HG03354 (cell line): ENCODE results near the gene CD200.
A peak's percentile ranks its signal among the peaks of the same experiment; 100 is the strongest.
"Not testable (repeated sequence)": the region's sequence is repeated elsewhere in the genome, so short reads cannot be mapped to it uniquely, and the experiment has no call there.

Experiments
- ATAC-seq: cut with Tn5 transposase; IDR thresholded peaks from one replicate; pipeline ENCODE4 v1.9.1; 2021; ENCODE audit warnings: mild to moderate bottlenecking; ENCODE audit not compliant: unreplicated experiment, poor library complexity, severe bottlenecking

CD200 gene

GRCh38 chr3:112404924-112405549, 72.1 kb downstream of the CD200 start:
- ATAC-seq, result not testable (repeated sequence)

DNA sequence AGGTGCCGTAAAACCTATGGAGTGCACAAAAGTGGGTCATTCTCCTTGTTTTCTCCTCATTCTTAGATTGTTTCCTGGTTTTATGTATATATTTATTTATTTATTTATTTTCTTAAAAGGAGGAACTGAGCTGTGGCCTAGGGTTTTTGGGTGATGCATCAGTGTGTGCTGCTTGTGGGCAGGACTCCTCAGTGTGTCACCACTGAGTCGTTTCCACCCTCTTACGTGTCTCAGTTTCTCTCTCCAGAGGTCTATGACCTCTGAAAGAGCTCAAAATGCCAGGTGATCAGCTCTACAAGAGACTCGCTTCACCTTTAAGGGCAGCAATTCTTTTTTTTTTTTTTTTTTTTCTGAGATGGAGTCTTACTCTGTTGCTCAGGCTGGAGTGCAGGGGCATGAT, 72.9 kb downstream of the CD200 start:
- peak; percentile 49 for ATAC-seq

- ATAC-seq, result peak; percentile 59
Measured at GRCh38 chr3:112407214-112407887, 74.4 kb downstream of the CD200 start.

DNA sequence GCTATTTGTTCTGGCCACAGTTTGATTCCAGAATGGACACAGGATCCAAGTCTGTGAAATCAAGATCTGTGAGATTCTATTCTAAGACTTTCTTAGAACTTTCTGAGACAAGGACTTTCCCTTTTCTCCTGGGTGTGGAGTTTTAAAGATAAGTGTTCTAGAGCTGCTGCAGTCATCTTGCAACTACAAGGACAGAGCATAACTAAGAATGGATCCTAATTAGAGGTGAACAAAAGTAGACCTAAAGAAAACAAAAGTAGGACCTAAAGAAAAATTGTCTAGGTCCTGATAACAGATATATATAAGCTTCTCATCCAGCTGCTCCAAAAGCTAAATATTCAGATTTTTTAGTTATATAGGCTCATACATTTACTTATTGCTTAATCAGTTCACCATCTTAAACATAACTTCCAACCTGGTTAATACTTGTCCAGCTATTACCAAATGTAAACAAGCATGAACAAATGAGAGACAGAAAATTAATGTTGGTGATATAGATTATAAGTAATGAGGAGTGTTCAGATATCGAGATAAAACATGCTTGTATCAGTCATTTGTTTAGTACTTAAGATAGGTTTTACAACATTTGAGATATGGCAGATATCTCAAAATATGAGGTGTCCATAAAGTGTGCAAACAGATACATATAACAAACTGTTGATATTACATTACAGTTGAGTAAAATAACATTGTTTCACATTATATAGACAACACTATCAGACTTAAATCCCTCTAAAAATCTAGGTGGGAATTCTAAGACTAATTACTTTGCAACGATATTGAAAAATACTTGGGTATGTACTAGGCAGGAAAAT, 75.1 kb downstream of the CD200 start:
- ATAC-seq, result no peak

GRCh38 chr3:112409041-112409440, 76.1 kb downstream of the CD200 start:
- ATAC-seq, result no peak

- ATAC-seq, result no peak
Measured at GRCh38 chr3:112411425-112411824, 78.5 kb downstream of the CD200 start.
